Astrocyte of the cerebellum (primary cell): ENCODE data around the gene TAL1.
A peak's percentile ranks its signal among the peaks of the same experiment; 100 is the strongest.

ENCODE experiments used
- DNase-seq: peaks from one replicate; pipeline ENCODE4 v3.0.0-alpha.2; 2011; ENCODE audit warnings: low read depth
- H3K4me3 ChIP-seq: 2 replicates; pipeline ENCODE4 v1.5.1; 2011; ENCODE audit warnings: mild to moderate bottlenecking, low read depth, low read length, moderate library complexity
- in situ Hi-C: cut with HindIII; loops from 2 replicates; pipeline ENCODE4 v1.10.0; 2017; ENCODE audit warnings: low sequenced_read_pairs
- TF ChIP-seq, protein P1 (sequence below): IDR thresholded peaks from 2 replicates; pipeline ENCODE4 v1.5.1; 2012; ENCODE audit warnings: low read length, low read depth, moderate library complexity, mild to moderate bottlenecking; ENCODE audit errors: missing control alignments

Gene TAL1

DNA sequence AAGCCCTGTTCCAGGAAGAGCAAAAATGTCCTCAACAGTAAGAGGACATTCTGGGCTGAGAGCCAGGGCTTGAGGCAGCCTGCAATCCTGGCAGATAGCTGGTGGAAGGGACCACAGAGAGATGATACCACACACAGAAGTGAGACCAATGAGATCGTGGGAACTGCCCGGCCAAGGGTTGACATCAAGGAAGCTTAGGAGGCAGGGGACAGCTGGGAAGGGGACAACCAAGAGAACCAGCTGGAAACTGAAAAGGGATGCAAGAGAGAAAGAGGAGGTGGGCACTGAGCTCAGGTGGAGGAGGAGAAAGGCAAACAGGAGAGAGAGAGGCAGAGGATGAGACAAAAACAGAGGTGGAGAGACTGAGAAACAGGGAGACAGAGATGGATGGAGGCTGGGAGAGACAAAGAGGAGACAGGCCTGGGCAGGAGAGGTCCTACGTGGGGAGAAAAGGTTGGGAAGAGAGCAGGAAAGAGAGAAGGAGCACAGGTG lies 51.4 kb downstream of the TAL1 start:
- no peak overlapping the region for H3K4me3 ChIP-seq
- TF ChIP-seq, protein P1, sequence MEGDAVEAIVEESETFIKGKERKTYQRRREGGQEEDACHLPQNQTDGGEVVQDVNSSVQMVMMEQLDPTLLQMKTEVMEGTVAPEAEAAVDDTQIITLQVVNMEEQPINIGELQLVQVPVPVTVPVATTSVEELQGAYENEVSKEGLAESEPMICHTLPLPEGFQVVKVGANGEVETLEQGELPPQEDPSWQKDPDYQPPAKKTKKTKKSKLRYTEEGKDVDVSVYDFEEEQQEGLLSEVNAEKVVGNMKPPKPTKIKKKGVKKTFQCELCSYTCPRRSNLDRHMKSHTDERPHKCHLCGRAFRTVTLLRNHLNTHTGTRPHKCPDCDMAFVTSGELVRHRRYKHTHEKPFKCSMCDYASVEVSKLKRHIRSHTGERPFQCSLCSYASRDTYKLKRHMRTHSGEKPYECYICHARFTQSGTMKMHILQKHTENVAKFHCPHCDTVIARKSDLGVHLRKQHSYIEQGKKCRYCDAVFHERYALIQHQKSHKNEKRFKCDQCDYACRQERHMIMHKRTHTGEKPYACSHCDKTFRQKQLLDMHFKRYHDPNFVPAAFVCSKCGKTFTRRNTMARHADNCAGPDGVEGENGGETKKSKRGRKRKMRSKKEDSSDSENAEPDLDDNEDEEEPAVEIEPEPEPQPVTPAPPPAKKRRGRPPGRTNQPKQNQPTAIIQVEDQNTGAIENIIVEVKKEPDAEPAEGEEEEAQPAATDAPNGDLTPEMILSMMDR = no peak
- DNase-seq = no peak
- in situ Hi-C loops = no loop called here

DNA sequence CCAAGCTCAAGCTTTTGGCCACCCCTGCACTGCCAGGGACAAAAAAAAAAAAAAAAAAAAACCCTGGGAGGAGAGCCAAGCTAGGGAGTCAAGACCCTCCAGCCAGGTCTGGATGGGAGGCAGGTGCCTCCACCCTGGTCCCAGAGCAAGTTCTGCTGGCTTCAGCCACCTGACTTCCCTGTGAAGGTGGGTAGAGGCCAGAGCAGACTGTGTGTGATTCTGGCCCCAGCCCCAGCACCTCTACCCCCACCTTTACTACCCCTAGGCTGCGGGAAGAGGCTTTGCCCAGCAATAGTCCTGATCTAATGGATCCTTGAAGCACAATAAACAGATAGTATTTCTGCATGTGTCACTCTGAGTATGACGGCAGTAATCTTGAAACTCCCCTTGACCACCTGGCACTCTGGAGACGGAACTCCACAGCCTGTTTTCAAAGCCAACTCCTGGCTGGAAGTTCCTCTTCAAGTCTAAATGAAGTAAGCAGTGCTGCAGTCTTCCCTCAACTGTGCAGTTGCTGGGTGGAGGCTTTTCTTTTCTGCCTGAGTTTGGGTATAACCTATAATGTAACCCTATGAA lies 51.9 kb downstream of the TAL1 start:
- TF ChIP-seq, protein P1 = no peak
- in situ Hi-C loops = no loop called here
- no peak for DNase-seq
- H3K4me3 ChIP-seq = peak overlapping the region; percentile 43

DNA sequence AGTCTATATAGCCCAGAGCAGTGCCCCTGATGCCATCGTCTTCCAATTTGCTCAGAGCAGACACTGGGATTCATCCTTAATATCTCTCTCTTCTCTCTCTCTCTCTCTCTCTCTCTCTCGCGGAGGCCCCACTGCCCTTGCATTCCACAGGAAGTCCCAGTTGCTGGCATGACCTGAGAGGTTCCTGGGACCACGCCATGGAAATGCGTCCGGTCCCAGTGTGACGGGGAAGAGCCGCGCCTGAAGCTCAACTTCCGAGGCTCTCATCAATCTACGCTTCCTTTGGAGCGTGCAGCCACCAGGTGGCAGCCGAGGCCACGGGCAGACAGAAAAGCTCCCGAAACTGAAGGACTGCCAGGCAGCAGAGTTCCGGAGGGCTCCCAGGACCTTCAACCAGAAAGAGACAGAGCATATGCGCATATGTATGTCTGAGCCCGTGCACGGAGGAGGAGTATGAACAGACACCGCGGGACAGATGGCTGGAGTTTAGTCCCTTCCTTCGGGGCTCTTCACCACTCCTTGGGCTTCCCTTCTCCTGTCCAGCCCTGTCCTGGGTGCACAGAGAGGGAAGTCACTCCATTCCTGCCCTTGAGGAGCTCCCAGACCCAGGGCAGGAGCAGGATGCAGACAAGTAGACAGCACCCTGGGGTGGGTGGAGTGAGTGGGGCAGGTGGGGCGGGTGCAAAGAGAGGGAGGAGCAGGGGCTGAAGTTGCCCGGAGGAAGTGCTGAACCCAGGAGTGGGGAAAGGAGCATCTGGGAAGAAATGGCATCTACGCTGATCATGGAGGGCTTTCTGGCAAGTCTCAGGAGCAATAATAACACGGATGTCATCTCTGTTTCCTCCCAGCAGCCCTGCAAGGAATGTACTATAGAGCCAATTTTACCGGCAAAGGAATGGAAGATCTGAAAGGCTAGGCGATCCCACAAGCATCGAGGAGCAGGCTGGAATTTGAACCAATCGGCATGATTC lies 52.7 kb downstream of the TAL1 start:
- in situ Hi-C loops = no loop called here
- H3K4me3 ChIP-seq = peak overlapping the region; percentile 43
- DNase-seq = peak; percentile 80
- TF ChIP-seq, protein P1 = peak; percentile 97

DNA sequence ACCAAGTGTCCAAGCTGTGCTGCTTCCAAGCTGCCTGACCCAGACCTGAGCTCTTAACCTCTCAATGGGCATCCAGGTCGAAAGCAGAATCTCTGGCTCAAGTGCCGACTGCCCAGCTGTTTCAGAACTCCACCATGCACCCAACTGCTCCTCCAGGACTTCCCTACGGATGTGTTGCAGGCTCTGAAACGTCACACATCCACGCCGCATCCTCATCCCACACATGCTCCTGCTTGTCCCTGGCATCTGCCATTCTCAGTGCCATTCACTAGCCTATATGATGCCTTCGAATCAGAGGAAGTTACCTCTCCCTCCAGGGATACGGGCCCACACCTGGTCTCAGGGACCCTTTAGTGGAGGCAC lies 53.4 kb downstream of the TAL1 start:
- TF ChIP-seq, protein P1 = no peak
- peak overlapping the region; percentile 43 for H3K4me3 ChIP-seq
- in situ Hi-C loops = no loop called here
- no peak for DNase-seq

DNA sequence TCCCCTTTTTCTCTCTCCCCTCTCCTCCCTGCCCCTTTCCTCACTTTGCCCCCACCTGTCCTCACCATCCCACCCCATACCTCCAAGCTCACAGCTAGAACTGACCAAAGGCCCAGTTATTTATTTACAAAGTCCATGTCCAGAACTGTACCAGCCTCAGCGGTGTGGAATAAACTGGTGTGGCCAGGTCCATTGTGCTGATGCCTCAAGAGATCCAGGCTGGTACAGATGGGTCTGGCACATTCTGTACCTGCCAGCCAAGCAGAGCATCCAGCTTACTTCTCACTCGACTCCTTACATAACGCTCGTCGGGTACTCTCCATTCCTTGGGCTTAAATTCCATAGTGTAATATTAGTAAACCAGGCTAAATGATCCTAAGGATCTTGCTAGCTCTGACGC lies 54.0 kb downstream of the TAL1 start:
- TF ChIP-seq, protein P1 = no peak
- in situ Hi-C loops = no loop called here
- H3K4me3 ChIP-seq = no peak overlapping the region
- DNase-seq = no peak

DNA sequence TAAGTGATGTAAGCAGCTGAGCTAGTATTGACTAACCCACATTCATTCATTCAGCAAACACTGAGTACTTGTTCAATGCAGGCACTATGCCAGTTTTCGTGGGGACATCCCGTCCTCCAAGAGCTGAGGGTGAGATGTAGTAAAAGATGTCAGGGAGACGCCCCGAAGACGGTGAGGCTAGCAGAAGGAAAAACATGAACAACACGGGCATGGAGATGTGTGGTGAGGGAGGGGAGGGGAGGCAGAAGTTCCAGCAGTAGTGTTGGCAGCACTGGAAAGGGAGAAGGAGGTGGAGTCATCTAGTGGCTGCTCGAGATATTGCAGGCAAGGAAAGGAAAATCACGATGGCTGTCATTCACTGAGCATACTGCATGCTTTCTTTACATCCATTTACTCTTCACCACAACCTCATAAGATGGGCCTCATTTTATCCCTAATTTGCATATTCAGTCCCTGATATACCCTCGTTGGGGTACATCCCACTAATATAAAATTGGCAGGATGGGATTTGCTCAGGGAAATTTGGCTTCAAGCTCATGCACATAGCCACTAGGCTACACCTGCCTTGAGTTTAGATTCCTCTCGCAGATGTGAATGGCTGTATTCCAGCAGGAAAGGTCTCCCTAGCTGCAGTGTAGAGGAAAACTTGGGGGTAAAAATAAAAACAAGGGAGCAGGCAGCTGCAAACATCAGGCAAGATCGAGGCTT lies 56.6 kb downstream of the TAL1 start:
- in situ Hi-C loops = no loop called here
- peak; percentile 19 for DNase-seq
- TF ChIP-seq, protein P1 = peak; percentile 100
- H3K4me3 ChIP-seq = no peak overlapping the region
